ENCODE measurements around the gene SERTAD3.

DNA sequence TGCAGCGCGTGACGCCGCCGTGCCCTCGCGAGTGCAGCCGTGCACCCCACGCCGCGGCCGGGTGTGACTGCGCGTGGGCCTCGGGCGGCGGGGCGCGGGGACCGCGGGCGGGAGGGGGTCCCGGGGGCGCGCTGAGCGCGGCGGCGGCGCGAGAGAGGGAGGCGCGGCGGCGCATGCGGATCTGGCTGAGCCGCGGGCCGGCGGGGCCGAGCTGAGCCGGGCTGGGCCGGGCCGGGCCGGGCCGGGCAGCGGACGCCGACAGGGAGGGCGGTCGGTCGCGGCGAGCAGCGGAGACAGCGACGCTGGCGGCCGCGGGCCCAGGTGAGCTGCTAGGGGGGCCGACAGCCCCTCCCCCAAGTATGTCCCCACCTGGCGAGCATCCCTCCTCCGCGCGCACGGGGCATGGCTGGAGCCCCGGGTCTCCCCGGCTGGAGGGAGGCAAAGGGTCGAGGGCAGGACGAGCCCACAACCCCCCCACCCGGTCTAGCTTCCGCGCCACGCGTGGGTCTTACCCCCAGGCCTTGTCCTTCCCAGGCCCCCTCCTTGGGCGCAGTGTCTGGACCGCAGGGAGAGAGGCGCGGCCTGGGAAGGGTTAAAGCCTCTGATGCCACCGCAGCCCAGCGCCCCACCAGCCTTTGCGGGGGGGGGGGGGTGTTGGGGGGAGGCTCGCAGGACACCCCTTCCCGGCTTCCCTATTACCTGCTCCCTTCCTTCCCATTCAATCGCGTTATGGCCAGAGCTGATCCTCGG lies 23.0 kb upstream of the SERTAD3 start, which contains the start of gene SPTBN4:
- TF ChIP-seq, protein P1, sequence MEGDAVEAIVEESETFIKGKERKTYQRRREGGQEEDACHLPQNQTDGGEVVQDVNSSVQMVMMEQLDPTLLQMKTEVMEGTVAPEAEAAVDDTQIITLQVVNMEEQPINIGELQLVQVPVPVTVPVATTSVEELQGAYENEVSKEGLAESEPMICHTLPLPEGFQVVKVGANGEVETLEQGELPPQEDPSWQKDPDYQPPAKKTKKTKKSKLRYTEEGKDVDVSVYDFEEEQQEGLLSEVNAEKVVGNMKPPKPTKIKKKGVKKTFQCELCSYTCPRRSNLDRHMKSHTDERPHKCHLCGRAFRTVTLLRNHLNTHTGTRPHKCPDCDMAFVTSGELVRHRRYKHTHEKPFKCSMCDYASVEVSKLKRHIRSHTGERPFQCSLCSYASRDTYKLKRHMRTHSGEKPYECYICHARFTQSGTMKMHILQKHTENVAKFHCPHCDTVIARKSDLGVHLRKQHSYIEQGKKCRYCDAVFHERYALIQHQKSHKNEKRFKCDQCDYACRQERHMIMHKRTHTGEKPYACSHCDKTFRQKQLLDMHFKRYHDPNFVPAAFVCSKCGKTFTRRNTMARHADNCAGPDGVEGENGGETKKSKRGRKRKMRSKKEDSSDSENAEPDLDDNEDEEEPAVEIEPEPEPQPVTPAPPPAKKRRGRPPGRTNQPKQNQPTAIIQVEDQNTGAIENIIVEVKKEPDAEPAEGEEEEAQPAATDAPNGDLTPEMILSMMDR (IDR thresholded peaks at IDR 0.05; ENCODE audit: borderline replicate concordance, extremely low read depth, low read length, poor library complexity, severe bottlenecking) = no peak
- TF ChIP-seq EZH2 (IDR thresholded peaks at IDR 0.05; ENCODE audit: borderline replicate concordance, low read depth, low read length, severe bottlenecking) = no peak
